Ascending aorta (tissue), 2 donors: ENCODE measurements around the gene DHRS7B. TPM values are rescaled to one million over a fixed set of nuclear protein-coding genes. Genes with fewer than 3 reads are reported as not detected.

ENCODE experiments used
- DNase-seq, 2 donors: peaks; one replicate each; pipeline ENCODE4 v3.0.0-alpha.2; 2019; ENCODE audit warnings: low spot score in 2 of 2
- H3K27ac ChIP-seq, 2 donors: fragments of 200-600 bp; sonication (generic); one replicate each; pipeline ENCODE4 v1.5.1; 2016 to 2017; ENCODE audit warnings: mild to moderate bottlenecking in 1 of 2
- H3K27me3 ChIP-seq: fragments of 200-600 bp; sonication (generic); one replicate; pipeline ENCODE4 v1.5.1; 2017
- H3K36me3 ChIP-seq, 2 donors: fragments of 200-600 bp; sonication (generic); one replicate each; pipeline ENCODE4 v1.5.1; 2016
- H3K4me1 ChIP-seq, 2 donors: fragments of 200-600 bp; sonication (generic); one replicate each; pipeline ENCODE4 v1.5.1; 2016 to 2017; ENCODE audit warnings: mild to moderate bottlenecking in 1 of 2
- H3K4me3 ChIP-seq, 2 donors: fragments of 200-600 bp; sonication (generic); one replicate each; pipeline ENCODE4 v1.5.1; 2016 to 2017; ENCODE audit warnings: mild to moderate bottlenecking in 1 of 2
- H3K9me3 ChIP-seq, 2 donors: fragments of 200-600 bp; sonication (generic); one replicate each; pipeline ENCODE4 v1.5.1; 2016
- intact Hi-C: fragments of 100-400 bp; cut with DNase I; formaldehyde crosslinking; loops from one replicate; pipeline ENCODE4 v1.15.1; 2023
- total RNA-seq: library from RNA; depleted of rRNA; stranded (reverse); fragments of >200 nt; gene quantifications from one replicate; pipeline ENCODE4 v1.1.0, GENCODE V29; 2016
- TF ChIP-seq, protein P1 (sequence below), 3 experiments: fragments of 200-600 bp in 2 of 3; fragments of 450-650 bp in 1 of 3; sonication (generic) in 2 of 3; IDR thresholded peaks; one replicate each; pipeline ENCODE4 v1.5.1; 2016 to 2019; ENCODE audit warnings: antibody characterized with exemption in 3 of 3, mild to moderate bottlenecking in 1 of 3, moderate library complexity in 1 of 3

DHRS7B gene
- total RNA-seq, 1 donor from 2014 or later, result 89.5 TPM

DNA sequence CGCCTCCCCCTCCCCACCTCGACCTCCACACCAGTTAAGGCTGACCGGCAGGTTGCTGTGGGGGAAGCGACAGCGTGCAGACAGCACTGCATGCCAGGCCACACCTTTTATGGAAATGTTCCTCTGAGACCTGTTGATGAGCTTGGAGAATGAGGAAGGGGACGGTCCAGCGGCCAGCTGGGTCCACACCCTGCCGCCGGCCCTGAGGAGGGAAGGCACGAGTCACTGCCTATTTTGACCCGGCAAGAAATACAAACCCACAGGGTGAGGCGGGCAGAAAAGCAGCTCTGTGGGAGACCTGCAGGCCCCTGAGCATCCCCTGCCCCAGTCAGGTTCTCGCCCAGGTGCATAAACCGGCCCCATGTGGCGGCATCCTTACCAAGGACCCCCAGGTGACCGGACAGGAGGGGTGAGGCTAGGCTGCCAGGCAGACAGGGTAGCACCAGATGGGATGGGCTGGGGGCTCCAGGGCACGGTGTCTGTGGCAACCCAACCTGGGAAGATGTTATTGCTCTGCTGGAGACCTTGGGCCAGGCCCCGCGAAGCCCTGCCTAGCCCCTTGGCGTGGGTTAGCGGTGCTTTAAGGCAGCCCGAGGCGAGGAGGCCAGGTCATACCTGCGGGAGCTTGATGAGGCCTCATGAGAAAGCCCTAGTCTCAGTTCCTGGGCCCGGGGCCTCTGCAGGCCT lies 113.7 kb downstream of the DHRS7B start:
- no peaks in the 10 kb centered on the region for H3K4me1 ChIP-seq
- intact Hi-C loops, result no loop called here
- TF ChIP-seq, protein P1, sequence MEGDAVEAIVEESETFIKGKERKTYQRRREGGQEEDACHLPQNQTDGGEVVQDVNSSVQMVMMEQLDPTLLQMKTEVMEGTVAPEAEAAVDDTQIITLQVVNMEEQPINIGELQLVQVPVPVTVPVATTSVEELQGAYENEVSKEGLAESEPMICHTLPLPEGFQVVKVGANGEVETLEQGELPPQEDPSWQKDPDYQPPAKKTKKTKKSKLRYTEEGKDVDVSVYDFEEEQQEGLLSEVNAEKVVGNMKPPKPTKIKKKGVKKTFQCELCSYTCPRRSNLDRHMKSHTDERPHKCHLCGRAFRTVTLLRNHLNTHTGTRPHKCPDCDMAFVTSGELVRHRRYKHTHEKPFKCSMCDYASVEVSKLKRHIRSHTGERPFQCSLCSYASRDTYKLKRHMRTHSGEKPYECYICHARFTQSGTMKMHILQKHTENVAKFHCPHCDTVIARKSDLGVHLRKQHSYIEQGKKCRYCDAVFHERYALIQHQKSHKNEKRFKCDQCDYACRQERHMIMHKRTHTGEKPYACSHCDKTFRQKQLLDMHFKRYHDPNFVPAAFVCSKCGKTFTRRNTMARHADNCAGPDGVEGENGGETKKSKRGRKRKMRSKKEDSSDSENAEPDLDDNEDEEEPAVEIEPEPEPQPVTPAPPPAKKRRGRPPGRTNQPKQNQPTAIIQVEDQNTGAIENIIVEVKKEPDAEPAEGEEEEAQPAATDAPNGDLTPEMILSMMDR (IDR thresholded peaks at IDR 0.05), result no peak
- H3K27me3 ChIP-seq, result no peaks in the 10 kb centered on the region
- no peak overlapping the region for H3K4me3 ChIP-seq
- no peak overlapping the region for H3K27ac ChIP-seq
- H3K36me3 ChIP-seq, result peaks cover 6 to 14% of the 10 kb centered on the region in 2 donors
- H3K9me3 ChIP-seq, result no peaks in the 10 kb centered on the region
- no peak for DNase-seq

Other genes starting within 250 kb of the DHRS7B start
- gene USP22, start 84.0 kb upstream of the DHRS7B start, total RNA-seq, result 170 TPM
- 25.7 TPM for gene TMEM11, start 87.2 kb downstream of the DHRS7B start, total RNA-seq
- gene NATD1, start 126.4 kb downstream of the DHRS7B start, total RNA-seq, result 13.4 TPM
- 294 TPM for gene MAP2K3, start 157.7 kb downstream of the DHRS7B start, total RNA-seq
- gene KCNJ12, start 249.4 kb downstream of the DHRS7B start, total RNA-seq, result 13.2 TPM